Measurements from ENCODE around the gene MPO. TPM values are rescaled to one million over a fixed set of nuclear protein-coding genes. Genes with fewer than 3 reads are reported as not detected.

Gene MPO
- total RNA-seq, 4 donors from 2014 or later = 0.18 to 0.32 (median 0.31) TPM; not detected in 1

- H3K4me3 ChIP-seq = no peak overlapping the region
- intact Hi-C loops (cut with DNase I; ENCODE audit: low total_unique reads) = no loop called here
- in situ Hi-C loops (cut with MboI; ENCODE audit: low sequenced_read_pairs in 4 of 4) = loop anchor here in 1 of 4 donors (10.0 kb wide), 1 partner anchor 60 kb away; no protein-coding TSS in a partner anchor
- H3K36me3 ChIP-seq = no peaks in the 10 kb centered on the region
- H3K4me1 ChIP-seq = no peaks in the 10 kb centered on the region
- no peaks in the 10 kb centered on the region for H3K9me3 ChIP-seq
- H3K27me3 ChIP-seq = peaks cover 6 to 13% (median 11%) of the 10 kb centered on the region in 3 donors
- TF ChIP-seq POLR2A (IDR thresholded peaks at IDR 0.05) = no peak
- TF ChIP-seq, protein P1, sequence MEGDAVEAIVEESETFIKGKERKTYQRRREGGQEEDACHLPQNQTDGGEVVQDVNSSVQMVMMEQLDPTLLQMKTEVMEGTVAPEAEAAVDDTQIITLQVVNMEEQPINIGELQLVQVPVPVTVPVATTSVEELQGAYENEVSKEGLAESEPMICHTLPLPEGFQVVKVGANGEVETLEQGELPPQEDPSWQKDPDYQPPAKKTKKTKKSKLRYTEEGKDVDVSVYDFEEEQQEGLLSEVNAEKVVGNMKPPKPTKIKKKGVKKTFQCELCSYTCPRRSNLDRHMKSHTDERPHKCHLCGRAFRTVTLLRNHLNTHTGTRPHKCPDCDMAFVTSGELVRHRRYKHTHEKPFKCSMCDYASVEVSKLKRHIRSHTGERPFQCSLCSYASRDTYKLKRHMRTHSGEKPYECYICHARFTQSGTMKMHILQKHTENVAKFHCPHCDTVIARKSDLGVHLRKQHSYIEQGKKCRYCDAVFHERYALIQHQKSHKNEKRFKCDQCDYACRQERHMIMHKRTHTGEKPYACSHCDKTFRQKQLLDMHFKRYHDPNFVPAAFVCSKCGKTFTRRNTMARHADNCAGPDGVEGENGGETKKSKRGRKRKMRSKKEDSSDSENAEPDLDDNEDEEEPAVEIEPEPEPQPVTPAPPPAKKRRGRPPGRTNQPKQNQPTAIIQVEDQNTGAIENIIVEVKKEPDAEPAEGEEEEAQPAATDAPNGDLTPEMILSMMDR (IDR thresholded peaks at IDR 0.05 in 4 of 5, conservative IDR thresholded peaks at IDR 0.05 in 1 of 5) = no peak
- ATAC-seq (no peak), DNase-seq (no peak)
- H3K27ac ChIP-seq = no peak overlapping the region
These were observed 15.5 kb downstream of the MPO start for GRCh38 chr17:58265271-58265670.

GRCh38 chr17:58264407-58265103 lies 16.2 kb downstream of the MPO start:
- intact Hi-C loops (cut with DNase I; ENCODE audit: low total_unique reads) = no loop called here
- H3K36me3 ChIP-seq = no peaks in the 10 kb centered on the region
- DNase-seq (no peak), ATAC-seq (no peak)
- TF ChIP-seq POLR2A (IDR thresholded peaks at IDR 0.05) = no peak
- TF ChIP-seq, protein P1 (IDR thresholded peaks at IDR 0.05 in 4 of 5, conservative IDR thresholded peaks at IDR 0.05 in 1 of 5) = no peak
- H3K4me3 ChIP-seq = no peak overlapping the region
- H3K4me1 ChIP-seq = no peaks in the 10 kb centered on the region
- in situ Hi-C loops (cut with MboI; ENCODE audit: low sequenced_read_pairs in 4 of 4) = loop anchor here in 1 of 4 donors (10.0 kb wide), 1 partner anchor 60 kb away; no protein-coding TSS in a partner anchor
- no peak overlapping the region for H3K27ac ChIP-seq
- H3K27me3 ChIP-seq = peaks cover 13 to 15% (median 13%) of the 10 kb centered on the region in 3 donors
- H3K9me3 ChIP-seq = no peaks in the 10 kb centered on the region

- Histone ChIP-seq H3K36me3 (no peaks in the 10 kb centered on the region), H3K27ac (no peak overlapping the region), H3K4me3 (no peak overlapping the region), H3K9me3 (no peaks in the 10 kb centered on the region), H3K27me3 (peaks cover 13 to 15% (median 14%) of the 10 kb centered on the region in 3 donors), H3K4me1 (no peaks in the 10 kb centered on the region)
- DNase-seq (no peak), ATAC-seq (no peak)
- in situ Hi-C loops (cut with MboI; ENCODE audit: low sequenced_read_pairs in 4 of 4) = loop anchor here in 1 of 4 donors (10.0 kb wide), 1 partner anchor 59 kb away; no protein-coding TSS in a partner anchor
- intact Hi-C loops (cut with DNase I; ENCODE audit: low total_unique reads) = no loop called here
- no peak for TF ChIP-seq POLR2A (IDR thresholded peaks at IDR 0.05)
- TF ChIP-seq, protein P1 (IDR thresholded peaks at IDR 0.05 in 4 of 5, conservative IDR thresholded peaks at IDR 0.05 in 1 of 5) = no peak
These were observed 17.0 kb downstream of the MPO start for GRCh38 chr17:58263773-58264172.

- Histone ChIP-seq H3K9me3 (no peaks in the 10 kb centered on the region), H3K4me3 (no peak overlapping the region), H3K36me3 (no peaks in the 10 kb centered on the region), H3K4me1 (no peaks in the 10 kb centered on the region), H3K27me3 (peaks cover 13 to 17% (median 15%) of the 10 kb centered on the region in 3 donors), H3K27ac (no peak overlapping the region)
- ATAC-seq (no peak), DNase-seq (no peak)
- TF ChIP-seq POLR2A (IDR thresholded peaks at IDR 0.05) = no peak
- TF ChIP-seq, protein P1 (IDR thresholded peaks at IDR 0.05 in 4 of 5, conservative IDR thresholded peaks at IDR 0.05 in 1 of 5) = no peak
- in situ Hi-C loops (cut with MboI; ENCODE audit: low sequenced_read_pairs in 4 of 4) (loop anchor here in 1 of 4 donors (10.0 kb wide), 1 partner anchor 57 kb away; no protein-coding TSS in a partner anchor), intact Hi-C loops (cut with DNase I; ENCODE audit: low total_unique reads) (no loop called here)
These were observed 18.6 kb downstream of the MPO start for GRCh38 chr17:58262149-58262548.
